Uterus (tissue), 4 donors: ENCODE results near the gene SPECC1. TPM values are rescaled to one million over a fixed set of nuclear protein-coding genes. Genes with fewer than 3 reads are reported as not detected.

Experiments used
- DNase-seq, 2 donors: peaks; one replicate each; pipeline ENCODE4 v3.0.0-alpha.2; 2019 to 2020
- H3K27ac ChIP-seq, 2 donors: fragments of 200-600 bp; sonication (generic); 1 replicate in 1 of 2; 2 replicates in 1 of 2; pipeline ENCODE4 v1.5.1; 2016 to 2018
- H3K27me3 ChIP-seq, 2 donors: fragments of 200-600 bp; sonication (generic); one replicate each; pipeline ENCODE4 v1.5.1; 2018 to 2019; ENCODE audit warnings: control low read depth in 1 of 2
- H3K36me3 ChIP-seq, 2 donors: fragments of 200-600 bp; sonication (generic); one replicate each; pipeline ENCODE4 v1.5.1; 2019; ENCODE audit warnings: control low read depth in 1 of 2
- H3K4me1 ChIP-seq, 2 donors: fragments of 200-600 bp; sonication (generic); one replicate each; pipeline ENCODE4 v1.5.1; 2018 to 2019; ENCODE audit warnings: control low read depth in 1 of 2
- H3K4me3 ChIP-seq, 2 donors: fragments of 200-600 bp; sonication (generic); 1 replicate in 1 of 2; 2 replicates in 1 of 2; pipeline ENCODE4 v1.5.1; 2018 to 2019; ENCODE audit warnings: mild to moderate bottlenecking in 1 of 2
- H3K9me3 ChIP-seq, 2 donors: fragments of 200-600 bp; sonication (generic); one replicate each; pipeline ENCODE4 v1.5.1; 2019; ENCODE audit warnings: control low read depth in 1 of 2
- POLR2A ChIP-seq, 2 donors: fragments of 450-650 bp; IDR thresholded peaks; one replicate each; pipeline ENCODE4 v1.6.1; 2016; ENCODE audit warnings: antibody characterized with exemption in 2 of 2, mild to moderate bottlenecking in 1 of 2, moderate library complexity in 1 of 2
- intact Hi-C: fragments of 100-400 bp; cut with DNase I; formaldehyde crosslinking; loops from one replicate; pipeline ENCODE4 v1.15.1; 2023; ENCODE audit warnings: low total_unique reads
- total RNA-seq, 4 donors: library from RNA; depleted of rRNA in 3 of 4; stranded (reverse); fragments of >200 nt in 3 of 4; gene quantifications; one replicate each; pipeline versions ENCODE4 v1.1.0 to v1.2.4, GENCODE V29; 2014 to 2023
- TF ChIP-seq, protein P1 (sequence below), 4 experiments: fragments of 200-600 bp in 2 of 4; fragments of 450-650 bp in 2 of 4; sonication (generic) in 2 of 4; IDR thresholded peaks; one replicate each; pipeline ENCODE4 v1.5.1; 2016 to 2019; ENCODE audit warnings: antibody characterized with exemption in 4 of 4, mild to moderate bottlenecking in 2 of 4, moderate library complexity in 1 of 4
- donor health status: DM: yes; HTN: yes; CAD: no.

SPECC1 gene
- total RNA-seq, 4 donors from 2014 or later: 22.6 to 63.0 (median 44.0) TPM

DNA sequence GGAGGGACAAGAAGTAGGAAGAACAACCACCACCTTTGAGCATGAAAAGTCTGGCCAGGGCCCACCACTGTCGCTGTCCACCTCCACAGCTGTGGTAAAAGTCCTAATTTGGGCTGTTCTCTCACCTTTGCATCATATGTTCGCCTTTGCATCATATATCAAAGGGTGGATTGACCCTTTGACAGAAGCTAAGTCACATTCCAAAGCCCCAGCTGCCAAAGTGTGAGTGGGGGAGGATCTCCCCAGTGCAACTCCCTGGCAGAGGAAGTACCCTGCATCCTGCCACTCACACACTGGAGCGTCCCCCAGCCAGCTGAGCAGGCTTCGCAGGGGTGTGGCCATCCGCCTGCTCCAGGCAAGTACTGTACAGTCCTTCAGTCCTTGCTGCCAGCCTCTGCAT is 12.7 kb upstream of the SPECC1 start:
- Histone ChIP-seq H3K36me3 (no peaks in the 10 kb centered on the region), H3K27ac (no peak overlapping the region), H3K4me3 (no peak overlapping the region), H3K4me1 (no peaks in the 10 kb centered on the region), H3K27me3 (no peaks in the 10 kb centered on the region), H3K9me3 (no peaks in the 10 kb centered on the region)
- TF ChIP-seq, protein P1, sequence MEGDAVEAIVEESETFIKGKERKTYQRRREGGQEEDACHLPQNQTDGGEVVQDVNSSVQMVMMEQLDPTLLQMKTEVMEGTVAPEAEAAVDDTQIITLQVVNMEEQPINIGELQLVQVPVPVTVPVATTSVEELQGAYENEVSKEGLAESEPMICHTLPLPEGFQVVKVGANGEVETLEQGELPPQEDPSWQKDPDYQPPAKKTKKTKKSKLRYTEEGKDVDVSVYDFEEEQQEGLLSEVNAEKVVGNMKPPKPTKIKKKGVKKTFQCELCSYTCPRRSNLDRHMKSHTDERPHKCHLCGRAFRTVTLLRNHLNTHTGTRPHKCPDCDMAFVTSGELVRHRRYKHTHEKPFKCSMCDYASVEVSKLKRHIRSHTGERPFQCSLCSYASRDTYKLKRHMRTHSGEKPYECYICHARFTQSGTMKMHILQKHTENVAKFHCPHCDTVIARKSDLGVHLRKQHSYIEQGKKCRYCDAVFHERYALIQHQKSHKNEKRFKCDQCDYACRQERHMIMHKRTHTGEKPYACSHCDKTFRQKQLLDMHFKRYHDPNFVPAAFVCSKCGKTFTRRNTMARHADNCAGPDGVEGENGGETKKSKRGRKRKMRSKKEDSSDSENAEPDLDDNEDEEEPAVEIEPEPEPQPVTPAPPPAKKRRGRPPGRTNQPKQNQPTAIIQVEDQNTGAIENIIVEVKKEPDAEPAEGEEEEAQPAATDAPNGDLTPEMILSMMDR (IDR thresholded peaks at IDR 0.05): no peak
- TF ChIP-seq POLR2A (IDR thresholded peaks at IDR 0.05): no peak
- no peak for DNase-seq
- intact Hi-C loops: no loop called here

DNA sequence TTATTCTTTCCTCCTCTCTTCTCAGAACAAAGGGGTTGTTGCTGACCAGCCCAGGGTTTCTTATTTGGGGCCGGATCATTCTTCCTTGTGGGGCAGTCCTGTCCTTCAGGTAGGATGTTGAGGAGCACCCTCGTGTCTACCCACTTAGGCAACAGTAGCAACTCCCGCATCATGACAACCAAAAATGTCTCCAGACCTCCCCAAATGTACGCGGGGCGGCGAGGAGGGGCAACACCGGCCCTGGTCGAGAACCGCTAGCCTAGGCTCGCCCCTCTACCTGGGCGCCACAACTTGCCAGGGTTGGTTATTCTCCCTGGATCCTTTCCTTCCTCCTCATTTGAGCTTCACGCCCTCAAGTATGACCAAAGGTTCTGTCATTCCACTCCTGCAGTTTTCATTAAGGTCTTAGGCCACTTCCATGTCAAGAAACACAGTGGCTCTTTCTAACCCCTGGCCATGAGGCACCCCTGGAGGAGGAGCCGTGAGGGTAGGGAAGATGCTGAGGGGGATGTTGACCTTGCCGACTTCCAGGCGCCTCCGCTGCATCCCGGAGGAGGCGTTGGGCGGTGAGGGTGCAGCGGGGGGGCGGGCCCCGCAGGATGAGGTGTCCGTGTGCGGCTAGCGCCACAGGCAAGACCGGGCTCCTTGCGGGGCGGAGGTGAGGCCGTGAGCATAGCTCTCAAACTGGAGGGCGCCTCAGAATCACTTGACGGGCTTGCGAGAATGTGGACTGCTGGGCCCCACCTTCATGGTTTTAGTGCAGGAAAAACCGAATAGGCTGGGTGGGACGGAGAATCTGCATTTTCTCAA is 712 bp upstream of the SPECC1 start:
- intact Hi-C loops: no loop called here
- Histone ChIP-seq H3K9me3 (no peaks in the 10 kb centered on the region), H3K4me1 (no peaks in the 10 kb centered on the region), H3K36me3 (no peaks in the 10 kb centered on the region), H3K27ac (peak overlapping the region; percentile 81 to 87), H3K4me3 (peak overlapping the region; percentile 51 to 81), H3K27me3 (no peaks in the 10 kb centered on the region)
- DNase-seq: peak; percentile 27 to 38
- TF ChIP-seq POLR2A (IDR thresholded peaks at IDR 0.05): no peak
- TF ChIP-seq, protein P1 (IDR thresholded peaks at IDR 0.05): no peak

DNA sequence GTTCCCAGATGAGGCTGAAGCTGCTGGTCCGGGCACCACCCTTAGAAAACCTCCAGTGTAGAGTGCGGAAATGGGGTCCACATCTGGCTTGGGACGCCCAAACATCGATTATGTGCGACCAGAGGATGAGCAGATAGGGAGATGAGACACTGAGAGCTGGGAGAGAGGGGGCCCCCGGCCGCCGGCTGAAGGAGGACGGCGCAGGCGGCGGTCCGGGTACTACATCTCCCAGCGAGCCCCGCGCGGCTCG is 182 bp upstream of the SPECC1 start:
- no peaks in the 10 kb centered on the region for H3K4me1 ChIP-seq
- TF ChIP-seq, protein P1 (IDR thresholded peaks at IDR 0.05): peak in 1 of 4 experiments; percentile 82
- TF ChIP-seq POLR2A (IDR thresholded peaks at IDR 0.05): no peak
- H3K27me3 ChIP-seq: no peaks in the 10 kb centered on the region
- H3K4me3 ChIP-seq: peak overlapping the region; percentile 51 to 81
- H3K9me3 ChIP-seq: no peaks in the 10 kb centered on the region
- no peak for DNase-seq
- H3K36me3 ChIP-seq: no peaks in the 10 kb centered on the region
- peak overlapping the region; percentile 81 to 87 for H3K27ac ChIP-seq
- intact Hi-C loops: no loop called here

DNA sequence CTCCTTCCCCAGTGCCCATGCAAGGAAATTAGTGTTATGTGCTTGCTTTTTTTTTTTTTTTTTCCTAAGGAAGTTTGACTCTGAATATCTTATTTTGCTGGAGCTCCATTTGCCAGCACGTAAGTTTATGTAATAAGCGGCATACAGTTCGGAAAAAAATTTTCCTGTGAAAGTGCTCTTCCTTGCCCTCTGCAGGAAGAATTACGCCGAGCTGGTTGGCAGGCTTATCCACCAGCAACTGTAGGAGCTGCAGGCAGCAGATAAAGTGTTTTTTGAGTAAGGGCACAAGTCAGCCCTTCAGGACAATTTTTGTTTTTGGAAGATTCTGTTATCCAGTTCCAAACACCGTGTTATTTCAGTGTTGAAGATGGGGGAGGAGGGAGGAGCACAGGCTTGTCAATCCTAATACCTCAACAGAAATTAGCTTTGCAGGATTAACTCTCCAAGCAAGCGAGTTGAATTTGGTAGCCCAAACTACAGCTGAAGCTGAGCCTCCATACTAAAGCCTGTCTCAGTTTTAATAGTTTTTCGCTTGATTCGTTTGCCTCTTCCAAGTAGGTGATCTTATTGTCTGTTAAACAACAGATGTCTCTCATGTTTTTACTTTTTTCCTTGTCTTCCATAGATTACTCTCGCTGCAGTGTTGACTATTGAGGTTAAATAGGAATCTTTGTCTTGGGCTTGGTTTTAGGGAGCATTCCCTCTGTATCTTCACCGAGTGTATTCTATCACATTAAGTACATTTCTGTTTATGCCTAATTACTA is 1.1 kb downstream of the SPECC1 start:
- peak overlapping the region; percentile 51 to 81 for H3K4me3 ChIP-seq
- TF ChIP-seq, protein P1 (IDR thresholded peaks at IDR 0.05): peak; percentile 29 to 64 (median 36)
- TF ChIP-seq POLR2A (IDR thresholded peaks at IDR 0.05): no peak
- H3K27me3 ChIP-seq: no peaks in the 10 kb centered on the region
- H3K4me1 ChIP-seq: no peaks in the 10 kb centered on the region
- H3K9me3 ChIP-seq: no peaks in the 10 kb centered on the region
- H3K27ac ChIP-seq: peak overlapping the region; percentile 81 to 87
- intact Hi-C loops: no loop called here
- no peaks in the 10 kb centered on the region for H3K36me3 ChIP-seq
- peak; percentile 33 to 62 for DNase-seq

DNA sequence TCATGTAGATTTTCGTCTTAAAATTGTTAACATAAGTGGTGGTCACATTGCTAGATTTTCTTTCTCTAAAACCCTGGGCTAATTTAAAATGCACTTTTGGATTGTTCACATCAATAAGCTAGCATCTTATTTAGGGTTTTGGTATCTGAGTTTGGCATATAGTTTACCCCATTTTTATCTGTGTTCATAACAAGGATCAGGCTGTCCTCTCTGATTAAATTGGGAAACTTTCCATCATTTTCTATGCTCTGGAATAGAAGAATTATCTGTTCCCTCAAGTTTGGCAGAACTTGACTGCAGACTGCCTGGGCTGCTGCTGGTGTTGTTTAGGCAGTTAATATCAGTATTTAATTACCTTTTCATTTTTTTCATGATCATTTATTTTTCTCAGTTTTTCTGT is 1.8 kb downstream of the SPECC1 start:
- peak overlapping the region in 1 of 2 donors; percentile 87 for H3K27ac ChIP-seq
- intact Hi-C loops: no loop called here

More for the DNA sequence above, 1.8 kb downstream of the SPECC1 start:
- Histone ChIP-seq H3K9me3 (no peaks in the 10 kb centered on the region), H3K4me1 (no peaks in the 10 kb centered on the region), H3K27me3 (no peaks in the 10 kb centered on the region), H3K4me3 (no peak overlapping the region), H3K36me3 (no peaks in the 10 kb centered on the region)
- TF ChIP-seq, protein P1 (IDR thresholded peaks at IDR 0.05): no peak
- TF ChIP-seq POLR2A (IDR thresholded peaks at IDR 0.05): no peak
- DNase-seq: no peak
